Endothelial cell of umbilical vein (primary cell): ENCODE measurements around the gene PCMTD2.

Experiments
- CTCF ChIP-seq, 2 donors: IDR thresholded peaks; 1 replicate in 1 of 2; 2 replicates in 1 of 2; pipeline ENCODE4 v1.5.1; 2011; ENCODE audit warnings: low read length in 2 of 2, mild to moderate bottlenecking in 2 of 2, moderate library complexity in 2 of 2, control low read depth in 1 of 2, inconsistent platforms in 1 of 2, low read depth in 1 of 2; ENCODE audit not compliant: insufficient read depth in 1 of 2; ENCODE audit errors: extremely low read depth in 1 of 2
- EZH2 ChIP-seq: IDR thresholded peaks from 2 replicates; pipeline ENCODE4 v1.6.1; 2012; ENCODE audit warnings: borderline replicate concordance, low read depth, mild to moderate bottlenecking, moderate library complexity, low read length, inconsistent platforms; ENCODE audit not compliant: severe bottlenecking
- POLR2A ChIP-seq: IDR thresholded peaks from 2 replicates; pipeline ENCODE4 v1.6.1; 2012; ENCODE audit warnings: low read depth, mild to moderate bottlenecking, control low read depth, low read length

- TF ChIP-seq EZH2 = no peak
- TF ChIP-seq CTCF (IDR thresholded peaks at IDR 0.05; ENCODE audit: extremely low read depth in 1 of 2, insufficient read depth in 1 of 2, low read depth in 1 of 2, low read length in 2 of 2) = no peak
- TF ChIP-seq POLR2A = no peak
These were observed 27.4 kb upstream of the PCMTD2 start for GRCh38 chr20:64228086-64228653.
